ENCODE measurements around the gene VEGFC.

DNA sequence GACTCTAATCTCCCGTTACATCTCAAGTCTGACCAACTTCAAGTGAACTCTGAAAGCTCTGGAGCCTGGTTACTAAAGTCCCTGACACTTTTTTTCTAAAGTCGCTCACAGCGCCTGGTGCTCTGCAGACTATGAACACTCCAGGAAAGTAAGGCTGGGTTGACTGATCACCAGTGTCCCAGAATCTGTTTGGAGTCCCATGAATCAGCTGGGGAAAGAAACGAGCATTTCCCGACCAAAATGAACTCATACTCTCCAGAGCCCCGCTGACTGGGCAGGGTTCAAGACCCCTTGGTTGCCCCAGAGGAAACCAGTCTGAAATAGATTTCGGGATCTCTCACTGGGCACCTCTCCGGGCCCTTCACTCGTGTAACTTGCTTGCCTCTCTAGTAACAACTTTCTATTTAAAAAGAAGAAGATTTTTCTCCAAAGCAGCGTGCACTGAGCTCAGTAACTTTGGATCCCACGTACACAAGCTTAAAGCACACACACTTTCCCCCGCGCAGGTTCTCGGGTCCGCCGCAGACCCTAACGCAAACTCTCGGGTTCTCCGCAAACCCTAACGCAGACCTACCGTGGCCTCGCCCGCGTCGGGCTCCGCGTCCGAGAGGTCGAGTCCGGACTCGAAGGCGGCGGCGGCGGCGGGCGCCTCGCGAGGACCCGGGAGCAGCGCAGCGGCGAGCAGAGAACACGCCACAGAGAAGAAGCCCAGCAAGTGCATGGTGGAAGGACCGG, 964 bp downstream of the VEGFC start:
- TF ChIP-seq, protein P1, sequence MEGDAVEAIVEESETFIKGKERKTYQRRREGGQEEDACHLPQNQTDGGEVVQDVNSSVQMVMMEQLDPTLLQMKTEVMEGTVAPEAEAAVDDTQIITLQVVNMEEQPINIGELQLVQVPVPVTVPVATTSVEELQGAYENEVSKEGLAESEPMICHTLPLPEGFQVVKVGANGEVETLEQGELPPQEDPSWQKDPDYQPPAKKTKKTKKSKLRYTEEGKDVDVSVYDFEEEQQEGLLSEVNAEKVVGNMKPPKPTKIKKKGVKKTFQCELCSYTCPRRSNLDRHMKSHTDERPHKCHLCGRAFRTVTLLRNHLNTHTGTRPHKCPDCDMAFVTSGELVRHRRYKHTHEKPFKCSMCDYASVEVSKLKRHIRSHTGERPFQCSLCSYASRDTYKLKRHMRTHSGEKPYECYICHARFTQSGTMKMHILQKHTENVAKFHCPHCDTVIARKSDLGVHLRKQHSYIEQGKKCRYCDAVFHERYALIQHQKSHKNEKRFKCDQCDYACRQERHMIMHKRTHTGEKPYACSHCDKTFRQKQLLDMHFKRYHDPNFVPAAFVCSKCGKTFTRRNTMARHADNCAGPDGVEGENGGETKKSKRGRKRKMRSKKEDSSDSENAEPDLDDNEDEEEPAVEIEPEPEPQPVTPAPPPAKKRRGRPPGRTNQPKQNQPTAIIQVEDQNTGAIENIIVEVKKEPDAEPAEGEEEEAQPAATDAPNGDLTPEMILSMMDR (conservative IDR thresholded peaks at IDR 0.05; ENCODE audit: low read length): no peak
- no peak for TF ChIP-seq EZH2phosphoT487 (IDR thresholded peaks at IDR 0.05; ENCODE audit: borderline replicate concordance)
